Fibroblast of villous mesenchyme (primary cell): ENCODE data around the gene GNGT2. TPM values are rescaled to one million over a fixed set of nuclear protein-coding genes. Genes with fewer than 3 reads are reported as not detected.
"Not testable (repeated sequence)": the region's sequence is repeated elsewhere in the genome, so short reads cannot be mapped to it uniquely, and the experiment has no call there.

Source experiments
- DNase-seq: peaks from one replicate; pipeline ENCODE4 v3.0.0-alpha.2; 2010; ENCODE audit warnings: low read depth
- H3K4me3 ChIP-seq: 2 replicates; pipeline ENCODE4 v1.5.1; 2011; ENCODE audit warnings: low read depth, mild to moderate bottlenecking, low read length
- total RNA-seq: library from RNA; depleted of rRNA; stranded (reverse); fragments of >200 nt; gene quantifications from 2 replicates; pipeline ENCODE4 v1.2.3, GENCODE V29; 2012
- TF ChIP-seq, protein P1 (sequence below): IDR thresholded peaks from 2 replicates; pipeline ENCODE4 v1.5.1; 2012; ENCODE audit warnings: low read depth, mild to moderate bottlenecking, low read length; ENCODE audit not compliant: insufficient read depth

GNGT2 gene
- total RNA-seq, 1 donor: not detected

DNA sequence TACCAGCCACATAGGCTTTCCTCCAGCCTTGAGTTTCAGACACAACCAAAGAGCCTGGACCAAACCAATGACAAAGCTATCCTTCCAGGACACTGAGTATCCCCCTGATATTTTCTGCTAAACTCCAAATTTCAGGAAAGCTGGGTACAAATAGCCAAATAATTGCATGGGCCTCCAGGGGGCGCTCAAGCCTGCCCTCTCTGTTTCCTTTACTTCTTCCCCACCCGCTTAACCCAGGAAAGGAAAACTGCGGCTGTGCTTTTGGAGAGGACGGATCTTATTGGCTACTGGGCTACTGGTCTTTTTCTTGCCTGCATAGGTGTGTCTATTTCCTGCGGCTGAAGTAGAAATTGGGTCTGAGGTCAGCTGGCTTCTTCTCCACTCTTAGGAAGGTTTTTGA, 30.1 kb downstream of the GNGT2 start:
- peak; percentile 62 for DNase-seq
- no peak overlapping the region for H3K4me3 ChIP-seq
- TF ChIP-seq, protein P1, sequence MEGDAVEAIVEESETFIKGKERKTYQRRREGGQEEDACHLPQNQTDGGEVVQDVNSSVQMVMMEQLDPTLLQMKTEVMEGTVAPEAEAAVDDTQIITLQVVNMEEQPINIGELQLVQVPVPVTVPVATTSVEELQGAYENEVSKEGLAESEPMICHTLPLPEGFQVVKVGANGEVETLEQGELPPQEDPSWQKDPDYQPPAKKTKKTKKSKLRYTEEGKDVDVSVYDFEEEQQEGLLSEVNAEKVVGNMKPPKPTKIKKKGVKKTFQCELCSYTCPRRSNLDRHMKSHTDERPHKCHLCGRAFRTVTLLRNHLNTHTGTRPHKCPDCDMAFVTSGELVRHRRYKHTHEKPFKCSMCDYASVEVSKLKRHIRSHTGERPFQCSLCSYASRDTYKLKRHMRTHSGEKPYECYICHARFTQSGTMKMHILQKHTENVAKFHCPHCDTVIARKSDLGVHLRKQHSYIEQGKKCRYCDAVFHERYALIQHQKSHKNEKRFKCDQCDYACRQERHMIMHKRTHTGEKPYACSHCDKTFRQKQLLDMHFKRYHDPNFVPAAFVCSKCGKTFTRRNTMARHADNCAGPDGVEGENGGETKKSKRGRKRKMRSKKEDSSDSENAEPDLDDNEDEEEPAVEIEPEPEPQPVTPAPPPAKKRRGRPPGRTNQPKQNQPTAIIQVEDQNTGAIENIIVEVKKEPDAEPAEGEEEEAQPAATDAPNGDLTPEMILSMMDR: peak; percentile 83

DNA sequence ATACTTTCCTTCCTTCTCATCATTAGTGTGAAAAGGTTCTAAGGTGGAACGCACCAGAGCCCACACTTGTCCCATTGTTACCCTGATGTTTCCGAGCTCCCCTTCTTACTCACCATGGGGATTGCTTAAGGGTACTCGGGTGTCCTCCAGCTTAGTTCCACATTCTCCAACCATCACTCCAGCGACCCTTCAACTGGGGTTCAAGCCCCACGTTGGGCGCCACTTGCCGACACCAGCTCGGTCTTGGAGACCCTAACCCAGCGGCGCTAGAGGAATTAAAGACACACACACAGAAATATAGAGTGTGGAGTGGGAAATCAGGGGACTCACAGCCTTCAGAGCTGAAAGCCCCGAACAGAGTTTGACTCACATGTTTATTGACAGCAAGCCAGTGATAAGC, 34.4 kb downstream of the GNGT2 start:
- H3K4me3 ChIP-seq, DNase-seq: not testable (repeated sequence)

DNA sequence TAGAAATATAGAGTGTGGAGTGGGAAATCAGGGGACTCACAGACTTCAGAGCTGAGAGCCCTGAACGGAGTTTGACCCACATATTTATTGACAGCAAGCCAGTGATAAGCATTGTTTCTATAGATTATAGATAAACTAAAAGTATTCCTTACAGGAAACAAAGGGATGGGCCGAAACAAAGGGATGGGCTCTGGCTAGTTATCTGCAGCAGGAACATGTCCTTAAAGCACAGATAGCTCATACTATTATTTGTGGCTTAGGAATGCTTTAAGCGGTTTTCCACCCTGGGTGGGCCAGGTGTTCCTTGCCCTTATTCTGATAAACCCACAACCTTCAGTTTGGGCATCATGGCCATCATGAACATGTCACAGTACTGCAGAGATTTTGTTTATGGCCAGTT, 39.7 kb downstream of the GNGT2 start:
- DNase-seq, H3K4me3 ChIP-seq: not testable (repeated sequence)

DNA sequence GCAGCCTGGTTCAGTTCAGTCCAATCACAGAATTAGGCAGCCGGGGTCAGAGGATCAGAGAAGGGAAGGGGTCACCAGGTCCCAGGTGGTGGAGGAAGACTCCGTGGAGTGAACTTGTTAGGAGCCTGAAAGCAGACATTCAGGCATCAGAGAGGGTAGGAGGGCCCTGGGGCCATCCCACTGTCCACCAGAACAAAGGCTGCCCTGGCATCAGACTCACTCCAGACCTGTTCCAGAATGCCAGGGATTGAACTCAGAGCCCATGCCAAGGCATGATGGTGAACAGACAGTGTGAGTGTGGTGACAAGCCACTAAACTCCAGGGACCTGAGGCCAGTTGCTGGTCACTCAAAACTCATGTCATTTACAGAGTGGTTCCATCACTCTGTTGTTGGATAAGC, 40.2 kb downstream of the GNGT2 start:
- DNase-seq: no peak
- TF ChIP-seq, protein P1: no peak

DNA sequence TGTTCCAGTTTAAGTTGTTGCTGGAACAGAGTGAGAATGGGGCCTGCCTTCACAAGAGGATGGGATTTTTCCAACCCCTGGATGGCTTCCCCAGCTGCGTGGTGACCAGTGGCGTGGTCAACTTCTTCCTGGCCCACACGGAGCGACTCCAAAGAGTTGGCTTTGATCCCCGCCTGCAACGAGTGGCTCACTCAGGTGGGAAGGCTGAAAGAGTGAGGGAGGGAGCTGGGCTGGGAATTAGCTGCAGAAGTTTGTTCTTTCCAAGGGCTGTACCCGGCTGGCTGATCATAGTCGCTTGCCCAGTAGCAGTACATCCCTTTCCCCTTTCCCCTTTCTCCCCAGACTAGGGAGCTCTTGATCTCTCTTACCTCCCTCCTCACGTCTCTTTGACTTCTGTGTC, 41.7 kb downstream of the GNGT2 start:
- TF ChIP-seq, protein P1: no peak
- no peak overlapping the region for H3K4me3 ChIP-seq
- no peak for DNase-seq

More for the DNA sequence above, 40.2 kb downstream of the GNGT2 start:
- H3K4me3 ChIP-seq: no peak overlapping the region

DNA sequence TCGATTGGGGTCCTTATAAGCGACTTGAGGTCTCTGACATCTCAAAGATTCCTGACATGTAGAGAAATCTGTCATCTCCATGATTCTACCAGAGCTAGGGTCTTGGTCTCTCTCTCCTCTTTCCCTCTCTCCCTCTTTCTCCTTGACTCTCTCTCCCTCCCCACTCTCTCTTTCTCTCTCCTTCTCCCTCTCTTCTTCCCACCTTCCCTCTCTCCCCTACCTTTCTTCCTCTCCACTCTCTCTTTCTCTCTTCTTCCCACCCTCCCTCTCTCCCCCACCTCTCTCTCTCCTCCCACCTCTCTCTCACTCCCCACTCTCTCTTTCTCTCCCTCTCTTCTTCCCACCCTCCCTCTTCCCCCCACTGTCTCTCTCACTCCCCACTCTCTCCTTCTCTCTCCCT, 45.2 kb downstream of the GNGT2 start:
- no peak overlapping the region for H3K4me3 ChIP-seq
- TF ChIP-seq, protein P1: no peak
- DNase-seq: no peak

DNA sequence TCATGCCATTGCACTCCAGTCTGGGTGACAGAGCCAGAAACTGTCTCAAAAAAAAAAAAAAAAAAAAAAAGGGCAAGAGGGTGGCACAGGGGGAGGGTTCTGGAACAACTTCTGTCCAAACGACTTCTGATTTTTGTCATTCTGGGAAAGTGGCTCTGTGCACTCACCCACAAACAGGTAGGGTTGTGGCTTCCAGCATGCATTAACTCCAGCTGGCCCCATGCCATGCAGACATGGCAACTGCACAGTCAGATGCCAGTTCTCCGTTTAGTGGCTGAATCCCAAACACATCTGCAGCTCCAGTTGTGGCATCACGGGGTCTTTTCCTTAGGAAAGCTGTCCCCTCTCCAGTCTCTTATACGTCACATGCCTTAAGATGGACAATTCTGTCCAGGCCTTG, 47.5 kb downstream of the GNGT2 start:
- no peak overlapping the region for H3K4me3 ChIP-seq

DNA sequence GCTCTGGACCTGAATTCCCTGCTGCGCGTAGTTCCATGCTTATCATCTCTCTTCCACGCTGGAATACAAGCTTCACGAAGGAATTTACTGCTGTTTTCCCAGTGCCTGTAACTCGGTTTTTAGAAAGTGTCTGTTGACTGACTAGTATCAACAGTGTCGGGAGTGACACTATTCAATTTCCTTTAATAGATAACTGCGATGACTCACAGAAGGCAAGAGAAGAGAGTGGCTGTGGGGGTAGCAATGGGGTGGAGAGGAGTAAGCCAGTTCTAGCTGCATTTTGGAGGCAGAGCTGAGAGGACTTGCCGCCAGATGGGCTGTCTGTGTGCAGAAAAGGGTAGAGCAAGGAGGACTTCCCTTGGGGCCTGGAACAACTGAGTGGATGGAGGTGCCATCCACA, 52.6 kb downstream of the GNGT2 start:
- peak; percentile 37 for DNase-seq
- H3K4me3 ChIP-seq: no peak overlapping the region
- TF ChIP-seq, protein P1: no peak

More for the DNA sequence above, 47.5 kb downstream of the GNGT2 start:
- DNase-seq: no peak
- TF ChIP-seq, protein P1: no peak
